Effector memory CD8-positive, alpha-beta T cell (primary cell): ENCODE measurements around the gene MRAS.

Experiments
- ATAC-seq: fragments of 150-1000 bp; cut with Tn5 transposase; replicated peaks from 2 replicates; pipeline ENCODE4 v1.10.0; 2021; ENCODE audit warnings: mild to moderate bottlenecking, moderate library complexity
- DNase-seq, 3 experiments: peaks; one replicate each; pipeline ENCODE4 v3.0.0; 2021
- H3K27ac Mint-ChIP-seq, 2 donors: one replicate each; pipeline ENCODE4 v1.8.0; 2022; ENCODE audit warnings: mild to moderate bottlenecking in 2 of 2, mixed read lengths in 2 of 2, moderate library complexity in 2 of 2
- H3K27me3 Mint-ChIP-seq, 2 donors: one replicate each; pipeline ENCODE4 v1.8.0; 2022; ENCODE audit warnings: mixed read lengths in 2 of 2
- H3K36me3 Mint-ChIP-seq: one replicate; pipeline ENCODE4 v1.8.0; 2022; ENCODE audit warnings: mild to moderate bottlenecking, moderate library complexity, mixed read lengths; ENCODE audit not compliant: insufficient read depth
- H3K4me1 Mint-ChIP-seq, 2 donors: one replicate each; pipeline ENCODE4 v1.8.0; 2022; ENCODE audit warnings: low read depth in 2 of 2, mixed read lengths in 2 of 2
- H3K4me3 Mint-ChIP-seq, 2 donors: one replicate each; pipeline ENCODE4 v1.8.0; 2022; ENCODE audit warnings: mild to moderate bottlenecking in 2 of 2, mixed read lengths in 2 of 2, moderate library complexity in 2 of 2
- H3K9me3 Mint-ChIP-seq, 2 donors: one replicate each; pipeline ENCODE4 v1.8.0; 2022; ENCODE audit warnings: mixed read lengths in 2 of 2

The MRAS gene

DNA sequence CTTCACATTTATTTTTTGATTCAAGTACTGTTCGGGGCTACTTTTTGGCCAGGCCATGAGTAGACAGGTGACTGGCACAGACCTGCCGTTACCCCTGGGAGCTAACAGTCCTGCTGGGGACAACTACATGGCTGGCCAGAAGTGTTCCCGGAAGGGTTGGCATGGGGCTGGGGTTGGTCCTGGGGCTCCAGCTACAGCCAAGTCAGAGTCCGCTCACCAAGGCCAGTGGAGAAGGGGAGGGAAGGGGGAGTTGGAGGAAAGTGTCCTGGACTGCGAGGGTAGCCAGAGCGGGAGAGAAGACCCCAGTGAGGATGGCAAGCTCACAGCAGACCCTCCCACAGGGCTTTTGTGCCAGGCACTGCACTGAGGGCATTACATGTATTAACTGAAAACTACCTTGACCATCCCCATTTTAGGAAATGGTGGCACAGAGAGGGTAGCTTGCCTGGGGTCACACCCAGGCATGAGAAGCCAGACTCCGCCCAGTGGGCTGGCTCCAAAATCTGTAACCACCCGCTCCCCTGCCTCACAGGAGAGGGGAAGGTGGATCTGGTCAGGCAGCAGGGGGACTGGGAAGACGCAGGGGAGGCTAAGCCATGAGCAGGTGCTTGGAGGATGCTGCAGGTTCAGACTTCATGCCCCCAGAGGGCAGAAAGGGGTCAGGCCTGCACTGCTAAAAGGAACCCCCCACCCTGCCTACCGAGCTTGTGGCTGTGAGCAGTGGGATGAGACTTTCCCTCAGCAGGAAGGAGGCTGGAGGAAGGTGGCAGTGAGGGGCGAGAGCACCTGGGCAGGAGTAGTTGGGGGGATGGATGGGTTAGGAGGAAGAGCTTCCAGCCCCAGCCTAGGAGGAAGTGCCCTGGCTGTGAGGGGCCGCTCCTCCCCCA lies 47.7 kb downstream of the MRAS start:
- no peak for DNase-seq
- H3K4me1 Mint-ChIP-seq = no peaks in the 10 kb centered on the region
- peaks cover 30 to 41% of the 10 kb centered on the region in 2 donors for H3K27me3 Mint-ChIP-seq
- no peaks in the 10 kb centered on the region for H3K9me3 Mint-ChIP-seq
- H3K4me3 Mint-ChIP-seq = no peak overlapping the region
- no peak for ATAC-seq
- H3K27ac Mint-ChIP-seq = no peak overlapping the region
- no peaks in the 10 kb centered on the region for H3K36me3 Mint-ChIP-seq

DNA sequence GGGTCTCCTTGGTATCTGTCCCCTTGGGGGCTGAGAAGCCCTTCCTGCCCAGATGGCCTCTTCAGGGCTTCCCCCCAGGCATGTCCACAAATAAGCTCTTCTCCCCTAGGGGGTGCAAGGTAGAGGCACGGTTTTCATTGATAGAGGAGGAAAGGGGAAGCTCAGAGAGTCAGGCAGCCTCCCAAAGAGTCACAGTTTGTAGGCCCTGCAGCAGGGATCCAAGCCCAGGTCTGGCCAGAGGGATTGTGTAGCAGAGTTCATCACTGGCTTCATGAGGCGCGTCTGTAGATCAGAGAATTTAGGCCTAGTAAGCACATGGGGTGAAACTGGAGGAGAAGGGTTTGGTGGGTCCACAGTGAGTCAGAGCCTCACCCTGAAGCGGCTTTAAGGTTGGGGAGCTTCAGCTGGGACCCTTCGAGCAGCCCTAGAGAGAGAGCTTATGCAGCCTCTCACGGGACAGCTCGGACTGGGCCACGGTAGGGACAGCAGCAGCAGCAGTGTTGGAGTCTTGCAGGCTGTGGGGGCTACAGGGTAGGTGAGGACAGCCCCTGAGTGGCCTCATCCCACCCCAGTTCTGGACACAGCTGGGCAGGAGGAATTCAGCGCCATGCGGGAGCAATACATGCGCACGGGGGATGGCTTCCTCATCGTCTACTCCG lies 48.5 kb downstream of the MRAS start:
- Mint-ChIP-seq H3K9me3 (no peaks in the 10 kb centered on the region), H3K4me1 (no peaks in the 10 kb centered on the region), H3K27ac (no peak overlapping the region), H3K27me3 (peaks cover 33 to 45% of the 10 kb centered on the region in 2 donors), H3K4me3 (no peak overlapping the region), H3K36me3 (no peaks in the 10 kb centered on the region)
- ATAC-seq (no peak), DNase-seq (no peak)

DNA sequence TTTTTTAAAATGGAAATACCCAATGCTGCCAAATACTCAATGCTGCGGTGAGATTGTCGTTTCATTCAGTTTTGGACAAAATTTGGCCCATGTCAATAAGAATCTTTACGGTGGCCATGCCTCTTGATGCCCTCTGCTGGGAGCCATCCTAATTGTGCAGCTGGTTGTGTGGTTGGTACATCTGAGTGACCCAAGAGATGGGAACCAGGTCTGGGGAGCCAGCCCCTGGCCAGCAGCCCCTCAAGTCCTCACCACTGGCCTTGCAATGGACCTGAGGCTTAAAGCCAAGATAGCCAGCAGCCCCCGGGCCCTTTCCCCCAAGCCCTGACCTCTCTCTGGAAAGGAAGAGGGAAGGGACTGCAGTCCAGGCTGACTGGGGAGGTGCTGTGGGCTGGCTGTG lies 49.6 kb downstream of the MRAS start:
- Mint-ChIP-seq H3K4me1 (no peaks in the 10 kb centered on the region), H3K27ac (no peak overlapping the region), H3K36me3 (no peaks in the 10 kb centered on the region), H3K9me3 (no peaks in the 10 kb centered on the region), H3K27me3 (peaks cover 33 to 51% of the 10 kb centered on the region in 2 donors), H3K4me3 (no peak overlapping the region)
- no peak for DNase-seq
- ATAC-seq = no peak

DNA sequence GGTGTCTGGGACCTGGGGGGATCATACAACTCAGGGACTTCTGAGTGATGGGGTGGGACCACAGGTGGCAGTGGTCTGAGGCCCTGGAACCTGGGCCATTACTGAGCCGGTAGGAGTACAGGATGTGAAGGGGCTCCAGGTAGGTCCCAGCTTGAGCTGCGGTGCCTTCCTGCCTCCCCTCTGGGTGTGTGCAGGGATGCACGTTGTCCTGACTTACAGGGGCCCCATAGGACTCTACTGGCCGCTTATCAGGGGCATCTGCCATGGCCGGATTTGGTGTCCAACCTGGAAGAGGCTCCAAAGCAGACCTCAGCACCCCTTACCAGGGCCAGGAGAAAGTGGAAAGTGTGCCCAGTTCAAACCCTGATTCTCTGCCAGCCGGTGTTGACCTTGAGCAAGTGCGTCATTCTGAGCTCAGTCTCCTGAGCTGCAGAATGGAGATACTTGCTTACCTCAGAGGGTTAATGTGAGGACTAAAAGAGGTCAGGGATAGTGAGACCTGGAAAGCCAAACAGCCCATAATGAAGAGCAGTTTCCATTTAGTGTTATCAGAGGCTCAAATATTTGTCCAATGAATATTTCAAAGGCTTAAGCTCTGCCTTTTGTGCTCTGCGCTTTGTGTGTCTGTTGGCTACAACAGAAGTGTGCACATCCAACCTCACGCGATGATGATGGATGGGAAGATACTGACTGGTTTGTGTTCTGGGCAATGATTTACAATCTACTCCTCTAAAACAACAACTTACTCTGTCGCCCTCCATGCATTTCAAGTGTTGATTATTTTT lies 50.6 kb downstream of the MRAS start:
- Mint-ChIP-seq H3K27me3 (peaks cover 33 to 55% of the 10 kb centered on the region in 2 donors), H3K9me3 (no peaks in the 10 kb centered on the region), H3K4me1 (no peaks in the 10 kb centered on the region), H3K4me3 (no peak overlapping the region), H3K36me3 (no peaks in the 10 kb centered on the region), H3K27ac (no peak overlapping the region)
- ATAC-seq (no peak), DNase-seq (no peak)

DNA sequence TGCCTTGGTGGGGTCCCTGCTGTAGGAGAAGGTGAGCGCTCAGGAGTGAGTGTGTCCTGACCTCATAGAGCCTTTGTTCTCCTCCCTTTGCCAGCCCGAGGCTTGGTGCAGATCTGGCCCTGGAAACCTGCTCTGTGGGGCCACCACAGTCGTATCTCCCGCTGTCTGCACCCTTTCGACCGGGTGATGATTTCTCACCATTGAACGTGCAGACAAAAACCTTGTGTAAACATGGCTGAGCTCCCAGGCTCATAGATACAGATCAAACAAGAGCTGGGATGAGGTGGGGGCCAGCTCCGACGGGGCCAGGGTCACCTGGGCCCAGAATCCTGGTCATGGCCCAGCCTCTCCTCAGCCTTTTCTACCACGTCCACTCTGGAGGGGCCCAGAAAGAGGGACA lies 51.4 kb downstream of the MRAS start:
- DNase-seq (no peak), ATAC-seq (no peak)
- H3K9me3 Mint-ChIP-seq = no peaks in the 10 kb centered on the region
- H3K27me3 Mint-ChIP-seq = peaks cover 35 to 63% of the 10 kb centered on the region in 2 donors
- H3K36me3 Mint-ChIP-seq = no peaks in the 10 kb centered on the region
- no peak overlapping the region for H3K4me3 Mint-ChIP-seq
- no peak overlapping the region for H3K27ac Mint-ChIP-seq
- H3K4me1 Mint-ChIP-seq = no peaks in the 10 kb centered on the region

DNA sequence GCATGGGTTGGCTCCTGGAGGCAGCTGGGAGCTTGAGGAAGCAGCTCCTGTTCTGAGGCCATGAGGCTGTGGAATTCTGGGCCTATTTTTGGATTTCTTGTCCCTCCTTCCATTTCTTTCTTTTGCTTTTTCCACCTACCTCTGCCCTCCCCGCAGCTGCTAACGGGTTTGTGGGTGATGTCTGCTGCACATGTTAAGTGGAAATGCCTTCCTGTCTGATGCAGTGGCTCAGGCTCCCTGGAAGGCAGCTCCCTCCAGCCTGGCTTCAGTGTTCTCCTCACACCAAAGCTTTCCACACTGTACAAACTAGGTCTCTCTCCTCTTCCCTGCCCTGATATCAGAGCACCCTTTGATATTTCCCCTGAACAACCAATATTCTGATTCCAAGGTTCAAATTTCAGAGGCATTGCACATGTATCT lies 52.3 kb downstream of the MRAS start:
- H3K36me3 Mint-ChIP-seq = no peaks in the 10 kb centered on the region
- ATAC-seq (no peak), DNase-seq (no peak)
- peaks cover 33 to 64% of the 10 kb centered on the region in 2 donors for H3K27me3 Mint-ChIP-seq
- H3K27ac Mint-ChIP-seq = no peak overlapping the region
- no peak overlapping the region for H3K4me3 Mint-ChIP-seq
- no peaks in the 10 kb centered on the region for H3K9me3 Mint-ChIP-seq
- H3K4me1 Mint-ChIP-seq = no peaks in the 10 kb centered on the region

DNA sequence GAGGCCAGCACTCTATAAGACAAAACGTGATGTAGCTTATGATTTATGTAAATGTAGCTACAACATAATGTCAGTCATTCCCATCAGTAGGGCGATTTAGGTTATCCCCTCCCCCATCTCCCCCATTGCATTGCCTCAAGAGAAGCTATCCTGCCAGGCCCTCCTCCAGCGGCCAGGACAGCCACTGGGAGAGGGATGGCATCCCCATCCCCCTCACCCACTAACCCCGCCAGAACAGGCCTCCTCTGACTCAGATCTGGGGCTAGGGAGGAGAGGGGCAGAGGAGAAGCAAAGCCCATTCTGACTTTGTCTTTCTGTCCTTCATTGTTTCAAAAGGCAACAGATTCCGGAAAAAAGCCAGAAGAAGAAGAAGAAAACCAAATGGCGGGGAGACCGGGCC lies 53.5 kb downstream of the MRAS start:
- no peak overlapping the region for H3K4me3 Mint-ChIP-seq
- no peaks in the 10 kb centered on the region for H3K4me1 Mint-ChIP-seq
- H3K27ac Mint-ChIP-seq = no peak overlapping the region
- H3K9me3 Mint-ChIP-seq = no peaks in the 10 kb centered on the region
- peaks cover 31 to 59% of the 10 kb centered on the region in 2 donors for H3K27me3 Mint-ChIP-seq
- no peaks in the 10 kb centered on the region for H3K36me3 Mint-ChIP-seq
- DNase-seq (no peak), ATAC-seq (no peak)

DNA sequence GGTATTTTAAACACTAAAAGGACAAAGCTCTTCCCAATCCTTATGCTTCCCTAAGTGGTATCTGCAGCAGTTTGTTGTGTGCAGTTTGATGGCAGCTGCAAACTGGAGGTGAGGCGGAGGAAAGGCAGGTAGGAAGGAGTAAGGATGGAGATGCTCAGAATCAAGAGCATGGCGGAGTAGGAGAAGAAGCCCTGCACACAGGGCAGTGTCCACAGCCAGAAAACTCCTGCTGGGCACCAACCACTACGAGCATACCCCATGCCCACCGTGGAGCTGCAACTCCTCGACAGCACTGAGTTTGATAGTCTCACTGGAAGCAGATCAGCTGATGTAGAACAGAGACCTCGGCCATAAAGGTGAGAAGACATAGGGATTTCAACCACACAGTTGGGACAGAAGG lies 55.7 kb downstream of the MRAS start:
- Mint-ChIP-seq H3K4me3 (no peak overlapping the region), H3K27ac (no peak overlapping the region), H3K4me1 (no peaks in the 10 kb centered on the region), H3K9me3 (no peaks in the 10 kb centered on the region), H3K27me3 (peaks cover 36 to 59% of the 10 kb centered on the region in 2 donors), H3K36me3 (no peaks in the 10 kb centered on the region)
- DNase-seq = no peak
- ATAC-seq = no peak

DNA sequence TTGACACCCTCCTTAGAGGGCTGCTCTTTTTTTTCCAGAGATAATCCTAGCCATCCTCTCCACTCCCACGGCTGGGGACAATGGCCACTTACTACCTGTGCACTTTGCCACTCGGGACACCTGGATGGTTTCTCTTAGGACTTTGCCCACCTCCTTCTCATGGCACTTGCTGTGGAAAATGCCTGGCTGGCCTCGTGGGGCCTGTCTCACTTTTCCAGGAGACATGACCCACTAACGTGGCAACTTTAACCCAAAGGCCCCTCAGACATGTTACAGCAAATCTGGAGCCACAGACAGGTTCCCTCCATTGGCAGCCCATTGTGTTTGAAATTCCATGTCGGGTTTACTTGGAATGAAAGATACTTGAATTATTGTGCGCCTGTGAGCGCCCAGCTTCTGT lies 56.6 kb downstream of the MRAS start:
- Mint-ChIP-seq H3K4me1 (no peaks in the 10 kb centered on the region), H3K36me3 (no peaks in the 10 kb centered on the region), H3K27ac (no peak overlapping the region), H3K9me3 (no peaks in the 10 kb centered on the region), H3K4me3 (no peak overlapping the region), H3K27me3 (peaks cover 36 to 53% of the 10 kb centered on the region in 2 donors)
- DNase-seq (no peak), ATAC-seq (no peak)

DNA sequence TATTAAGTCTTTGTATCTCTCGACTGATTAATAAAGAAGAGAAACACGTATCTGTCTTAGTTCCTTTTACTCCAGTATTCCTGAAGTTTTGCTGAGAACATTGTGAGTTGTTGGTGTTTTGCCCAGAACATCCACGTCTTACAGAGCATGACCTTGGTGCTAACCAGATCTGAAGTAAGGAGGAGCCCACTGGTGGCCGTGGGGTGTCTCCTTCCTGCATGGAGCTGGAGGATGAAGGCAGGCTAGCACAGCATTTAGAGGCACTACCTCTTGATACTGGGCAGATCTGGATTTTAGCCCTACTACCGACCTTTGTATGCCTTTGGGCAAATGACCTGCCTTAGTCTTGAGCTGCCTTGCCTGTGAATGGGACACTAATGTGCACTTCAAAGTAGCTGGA lies 57.1 kb downstream of the MRAS start:
- H3K36me3 Mint-ChIP-seq = no peaks in the 10 kb centered on the region
- no peaks in the 10 kb centered on the region for H3K4me1 Mint-ChIP-seq
- no peak overlapping the region for H3K4me3 Mint-ChIP-seq
- DNase-seq = no peak
- H3K9me3 Mint-ChIP-seq = no peaks in the 10 kb centered on the region
- H3K27me3 Mint-ChIP-seq = peaks cover 36 to 51% of the 10 kb centered on the region in 2 donors
- H3K27ac Mint-ChIP-seq = no peak overlapping the region
- ATAC-seq = no peak

DNA sequence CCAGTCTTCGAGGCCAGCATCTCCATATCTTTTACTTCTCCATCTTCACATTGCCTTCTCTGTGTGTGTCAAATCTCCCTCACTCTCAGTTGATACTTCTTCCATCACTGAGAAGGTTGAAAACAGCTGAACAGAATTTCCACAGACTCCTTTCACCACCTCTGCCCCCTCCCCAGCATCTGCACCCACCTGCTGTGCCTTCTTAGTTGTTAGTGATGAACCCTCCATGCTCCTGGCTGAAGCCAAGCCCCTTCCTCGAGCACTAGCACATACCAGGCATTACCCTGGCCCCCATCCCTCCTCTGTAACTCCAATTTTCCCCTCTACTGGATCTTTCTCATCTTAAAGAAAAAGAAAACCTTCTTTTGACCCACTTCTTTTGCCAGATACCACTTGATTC lies 58.2 kb downstream of the MRAS start:
- Mint-ChIP-seq H3K4me3 (no peak overlapping the region), H3K27ac (no peak overlapping the region), H3K4me1 (no peaks in the 10 kb centered on the region), H3K9me3 (no peaks in the 10 kb centered on the region), H3K36me3 (no peaks in the 10 kb centered on the region), H3K27me3 (peaks cover 26 to 51% of the 10 kb centered on the region in 2 donors)
- ATAC-seq (no peak), DNase-seq (no peak)

DNA sequence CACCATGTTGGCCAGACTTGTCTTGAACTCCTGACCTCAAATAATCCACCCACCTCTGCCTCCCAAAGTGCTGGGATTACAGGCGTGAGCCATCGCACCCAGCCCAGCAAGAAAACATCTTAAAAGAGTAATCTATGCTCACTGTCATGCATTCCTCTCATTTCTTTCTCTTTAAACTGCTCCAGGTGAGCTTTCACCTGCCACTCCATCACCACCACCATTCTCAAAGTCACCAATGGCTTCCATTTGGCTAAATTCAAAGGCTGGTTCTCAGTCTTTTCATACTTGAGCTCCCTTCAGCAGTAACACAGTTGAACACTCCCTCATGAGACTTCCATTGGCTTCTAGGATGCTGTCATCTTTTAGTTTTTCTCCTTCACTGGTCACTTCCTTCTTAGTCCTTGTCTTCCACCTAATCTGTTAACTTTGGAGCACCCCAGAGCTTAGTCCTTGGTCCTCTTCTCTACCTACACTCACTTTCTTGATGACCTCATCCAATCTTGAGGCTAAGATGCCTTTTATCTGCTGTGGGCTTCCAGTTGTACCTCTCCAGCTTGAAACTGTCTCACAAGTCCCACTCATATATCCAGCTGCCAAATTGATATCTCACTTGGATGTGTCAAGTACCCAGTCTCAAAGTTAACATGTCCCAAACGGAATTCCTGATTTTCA lies 59.0 kb downstream of the MRAS start:
- ATAC-seq = no peak
- Mint-ChIP-seq H3K4me1 (no peaks in the 10 kb centered on the region), H3K4me3 (no peak overlapping the region), H3K27me3 (peaks cover 26 to 49% of the 10 kb centered on the region in 2 donors), H3K27ac (no peak overlapping the region), H3K9me3 (no peaks in the 10 kb centered on the region), H3K36me3 (no peaks in the 10 kb centered on the region)
- no peak for DNase-seq
